Testis (tissue), 2 donors: Measurements from ENCODE around the gene CBLC.

Source experiments
- POLR2A ChIP-seq: fragments of 450-650 bp; IDR thresholded peaks from one replicate; pipeline ENCODE4 v1.6.1; 2017; ENCODE audit warnings: antibody characterized with exemption, mild to moderate bottlenecking, moderate library complexity
- TF ChIP-seq, protein P1 (sequence below), 3 experiments: fragments of 450-650 bp in 2 of 3; fragments of 200-600 bp in 1 of 3; sonication (generic) in 1 of 3; IDR thresholded peaks; one replicate each; pipeline ENCODE4 v1.5.1; 2016 to 2019; ENCODE audit warnings: antibody characterized with exemption in 3 of 3, mild to moderate bottlenecking in 2 of 3, moderate library complexity in 1 of 3

DNA sequence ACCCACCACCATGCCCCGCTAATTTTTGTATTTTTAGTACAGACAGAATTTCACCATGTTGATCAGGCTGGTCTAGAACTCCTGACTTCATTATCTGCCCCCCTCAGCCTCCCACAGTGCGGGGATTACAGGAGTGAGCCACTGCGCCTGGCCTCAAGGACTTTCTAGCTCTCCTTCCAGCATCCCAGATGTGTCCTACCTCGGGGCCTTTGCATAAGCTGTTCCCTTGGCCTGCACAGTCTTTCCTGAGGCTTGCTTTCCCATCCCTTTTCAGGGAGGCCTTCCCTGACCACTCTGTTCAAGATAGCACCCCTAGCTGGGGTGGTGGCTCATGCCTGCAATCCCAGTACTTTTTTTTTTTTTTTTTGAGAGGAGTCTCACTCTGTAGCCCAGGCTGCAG lies 16.9 kb downstream of the CBLC start:
- TF ChIP-seq, protein P1, sequence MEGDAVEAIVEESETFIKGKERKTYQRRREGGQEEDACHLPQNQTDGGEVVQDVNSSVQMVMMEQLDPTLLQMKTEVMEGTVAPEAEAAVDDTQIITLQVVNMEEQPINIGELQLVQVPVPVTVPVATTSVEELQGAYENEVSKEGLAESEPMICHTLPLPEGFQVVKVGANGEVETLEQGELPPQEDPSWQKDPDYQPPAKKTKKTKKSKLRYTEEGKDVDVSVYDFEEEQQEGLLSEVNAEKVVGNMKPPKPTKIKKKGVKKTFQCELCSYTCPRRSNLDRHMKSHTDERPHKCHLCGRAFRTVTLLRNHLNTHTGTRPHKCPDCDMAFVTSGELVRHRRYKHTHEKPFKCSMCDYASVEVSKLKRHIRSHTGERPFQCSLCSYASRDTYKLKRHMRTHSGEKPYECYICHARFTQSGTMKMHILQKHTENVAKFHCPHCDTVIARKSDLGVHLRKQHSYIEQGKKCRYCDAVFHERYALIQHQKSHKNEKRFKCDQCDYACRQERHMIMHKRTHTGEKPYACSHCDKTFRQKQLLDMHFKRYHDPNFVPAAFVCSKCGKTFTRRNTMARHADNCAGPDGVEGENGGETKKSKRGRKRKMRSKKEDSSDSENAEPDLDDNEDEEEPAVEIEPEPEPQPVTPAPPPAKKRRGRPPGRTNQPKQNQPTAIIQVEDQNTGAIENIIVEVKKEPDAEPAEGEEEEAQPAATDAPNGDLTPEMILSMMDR (IDR thresholded peaks at IDR 0.05) = no peak
- TF ChIP-seq POLR2A = no peak
